Peyer's patch (tissue), 4 donors: ENCODE results near the gene FGF19. TPM values are rescaled to one million over a fixed set of nuclear protein-coding genes. Genes with fewer than 3 reads are reported as not detected.

Experiments
- DNase-seq, 3 donors: peaks; one replicate each; pipeline ENCODE4 v3.0.0-alpha.2; 2017 to 2019
- H3K27ac ChIP-seq, 4 donors: fragments of 200-600 bp; sonication (generic); one replicate each; pipeline ENCODE4 v1.5.1; 2016 to 2019
- H3K27me3 ChIP-seq, 2 donors: fragments of 200-600 bp; sonication (generic); one replicate each; pipeline ENCODE4 v1.5.1; 2019
- H3K36me3 ChIP-seq, 3 donors: fragments of 200-600 bp; sonication (generic); one replicate each; pipeline ENCODE4 v1.5.1; 2016 to 2019
- H3K4me1 ChIP-seq, 4 donors: fragments of 200-600 bp; sonication (generic); one replicate each; pipeline ENCODE4 v1.5.1; 2016 to 2019
- H3K4me3 ChIP-seq, 4 donors: fragments of 200-600 bp; sonication (generic); 1 replicate in 3 of 4; 2 replicates in 1 of 4; pipeline ENCODE4 v1.5.1; 2016 to 2019; ENCODE audit warnings: mild to moderate bottlenecking in 1 of 4
- H3K9me3 ChIP-seq, 4 donors: fragments of 200-600 bp; sonication (generic); one replicate each; pipeline ENCODE4 v1.5.1; 2016 to 2019; ENCODE audit warnings: mild to moderate bottlenecking in 1 of 4
- POLR2A ChIP-seq, 2 donors: fragments of 450-650 bp; IDR thresholded peaks; one replicate each; pipeline ENCODE4 v1.5.1; 2017; ENCODE audit warnings: antibody characterized with exemption in 2 of 2, mild to moderate bottlenecking in 2 of 2, moderate library complexity in 2 of 2
- total RNA-seq, 4 donors: library from RNA; depleted of rRNA; stranded (reverse); fragments of >200 nt; gene quantifications; one replicate each; pipeline ENCODE4 v1.1.0, GENCODE V29; 2016
- TF ChIP-seq, protein P1 (sequence below), 6 experiments: fragments of 450-650 bp in 4 of 6; fragments of 200-600 bp in 2 of 6; sonication (generic) in 1 of 6; IDR thresholded peaks; one replicate each; pipeline ENCODE4 v1.5.1; 2017 to 2019; ENCODE audit warnings: antibody characterized with exemption in 6 of 6, mild to moderate bottlenecking in 3 of 6, moderate library complexity in 1 of 6

Gene FGF19, protein sequence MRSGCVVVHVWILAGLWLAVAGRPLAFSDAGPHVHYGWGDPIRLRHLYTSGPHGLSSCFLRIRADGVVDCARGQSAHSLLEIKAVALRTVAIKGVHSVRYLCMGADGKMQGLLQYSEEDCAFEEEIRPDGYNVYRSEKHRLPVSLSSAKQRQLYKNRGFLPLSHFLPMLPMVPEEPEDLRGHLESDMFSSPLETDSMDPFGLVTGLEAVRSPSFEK
- total RNA-seq = 1 to 10 TPM in 2 of 4 donors, not detected in 2; 3.2 to 4.9 TPM

DNA sequence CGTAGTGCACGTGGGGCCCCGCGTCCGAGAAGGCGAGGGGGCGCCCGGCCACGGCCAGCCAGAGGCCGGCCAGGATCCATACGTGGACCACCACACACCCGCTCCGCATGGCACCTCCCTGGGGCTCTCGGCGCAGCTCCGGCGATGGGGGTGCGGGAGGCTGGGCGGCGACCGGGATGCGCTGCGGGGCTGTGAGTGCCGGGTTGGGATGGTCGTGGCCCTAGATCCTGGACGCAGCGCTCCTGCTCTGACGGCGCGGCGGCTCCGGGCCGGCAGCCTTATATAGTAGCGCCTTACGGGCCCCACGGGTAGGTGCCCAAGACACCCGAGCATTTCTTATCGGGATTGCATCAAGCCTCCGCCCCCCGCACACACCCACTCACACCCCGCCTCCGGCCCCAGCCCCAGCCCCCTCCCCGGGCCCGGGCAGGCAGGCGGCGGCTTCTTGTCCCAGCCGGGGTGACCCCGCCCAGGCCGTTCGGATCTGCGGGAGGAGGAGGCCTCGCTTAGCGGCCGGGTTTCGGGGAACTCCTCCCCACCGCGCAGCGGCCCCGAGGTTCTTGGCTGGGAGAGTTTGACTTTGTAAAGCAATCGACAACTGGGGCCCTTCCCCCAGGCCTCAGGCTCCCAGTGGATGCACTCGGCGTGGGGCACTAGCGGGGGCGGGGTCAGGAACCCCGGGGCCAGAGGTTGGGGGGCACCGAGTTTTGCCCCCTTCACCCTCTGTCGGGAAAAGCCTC, at the start of gene FGF19:
TSS of gene FGF19 (minus strand) at position 255 of the 740 bp plus-strand sequence. CDS start at position 109, 146 bp downstream.
- Histone ChIP-seq H3K27me3 (peaks cover 0 to 27% of the 10 kb centered on the region in 2 donors), H3K36me3 (no peaks in the 10 kb centered on the region), H3K9me3 (no peaks in the 10 kb centered on the region), H3K27ac (no peak within 1 kb of the TSS), H3K4me3 (peak within 1 kb of the TSS in 2 of 4 donors; percentile 18 to 47), H3K4me1 (peaks cover 0 to 69% (median 5%) of the 10 kb centered on the region in 4 donors)
- TF ChIP-seq, protein P1, sequence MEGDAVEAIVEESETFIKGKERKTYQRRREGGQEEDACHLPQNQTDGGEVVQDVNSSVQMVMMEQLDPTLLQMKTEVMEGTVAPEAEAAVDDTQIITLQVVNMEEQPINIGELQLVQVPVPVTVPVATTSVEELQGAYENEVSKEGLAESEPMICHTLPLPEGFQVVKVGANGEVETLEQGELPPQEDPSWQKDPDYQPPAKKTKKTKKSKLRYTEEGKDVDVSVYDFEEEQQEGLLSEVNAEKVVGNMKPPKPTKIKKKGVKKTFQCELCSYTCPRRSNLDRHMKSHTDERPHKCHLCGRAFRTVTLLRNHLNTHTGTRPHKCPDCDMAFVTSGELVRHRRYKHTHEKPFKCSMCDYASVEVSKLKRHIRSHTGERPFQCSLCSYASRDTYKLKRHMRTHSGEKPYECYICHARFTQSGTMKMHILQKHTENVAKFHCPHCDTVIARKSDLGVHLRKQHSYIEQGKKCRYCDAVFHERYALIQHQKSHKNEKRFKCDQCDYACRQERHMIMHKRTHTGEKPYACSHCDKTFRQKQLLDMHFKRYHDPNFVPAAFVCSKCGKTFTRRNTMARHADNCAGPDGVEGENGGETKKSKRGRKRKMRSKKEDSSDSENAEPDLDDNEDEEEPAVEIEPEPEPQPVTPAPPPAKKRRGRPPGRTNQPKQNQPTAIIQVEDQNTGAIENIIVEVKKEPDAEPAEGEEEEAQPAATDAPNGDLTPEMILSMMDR (IDR thresholded peaks at IDR 0.05) = no peak
- peak in 1 of 2 donors; percentile 30 for TF ChIP-seq POLR2A (IDR thresholded peaks at IDR 0.05)
- DNase-seq = peak in 1 of 3 donors; percentile 78

DNA sequence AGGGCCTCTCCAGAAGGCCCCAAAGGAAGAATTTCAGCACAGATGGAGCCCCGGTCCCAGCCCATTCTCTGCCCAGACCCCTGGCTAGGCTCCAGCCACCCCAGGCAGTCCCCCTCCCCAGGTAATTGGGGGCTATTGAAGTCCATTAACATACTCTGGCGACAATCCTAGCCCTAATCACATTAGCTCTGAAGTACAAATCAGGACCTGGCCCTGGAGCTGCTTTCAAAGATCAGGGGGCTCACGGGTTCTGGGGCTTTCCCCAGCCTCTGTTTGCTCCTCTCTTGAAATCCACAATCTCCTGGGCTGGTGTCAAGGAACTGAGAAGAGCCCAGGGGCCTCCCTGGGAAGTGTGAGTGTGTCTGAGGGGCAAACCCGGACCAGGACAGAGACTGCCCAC, 49.1 kb upstream of the FGF19 start:
- H3K27ac ChIP-seq = no peak overlapping the region
- TF ChIP-seq, protein P1 (IDR thresholded peaks at IDR 0.05) = no peak
- TF ChIP-seq POLR2A (IDR thresholded peaks at IDR 0.05) = no peak
- no peak overlapping the region for H3K4me3 ChIP-seq
- no peaks in the 10 kb centered on the region for H3K9me3 ChIP-seq
- no peak for DNase-seq
- no peaks in the 10 kb centered on the region for H3K27me3 ChIP-seq
- no peaks in the 10 kb centered on the region for H3K4me1 ChIP-seq
- H3K36me3 ChIP-seq = no peaks in the 10 kb centered on the region

DNA sequence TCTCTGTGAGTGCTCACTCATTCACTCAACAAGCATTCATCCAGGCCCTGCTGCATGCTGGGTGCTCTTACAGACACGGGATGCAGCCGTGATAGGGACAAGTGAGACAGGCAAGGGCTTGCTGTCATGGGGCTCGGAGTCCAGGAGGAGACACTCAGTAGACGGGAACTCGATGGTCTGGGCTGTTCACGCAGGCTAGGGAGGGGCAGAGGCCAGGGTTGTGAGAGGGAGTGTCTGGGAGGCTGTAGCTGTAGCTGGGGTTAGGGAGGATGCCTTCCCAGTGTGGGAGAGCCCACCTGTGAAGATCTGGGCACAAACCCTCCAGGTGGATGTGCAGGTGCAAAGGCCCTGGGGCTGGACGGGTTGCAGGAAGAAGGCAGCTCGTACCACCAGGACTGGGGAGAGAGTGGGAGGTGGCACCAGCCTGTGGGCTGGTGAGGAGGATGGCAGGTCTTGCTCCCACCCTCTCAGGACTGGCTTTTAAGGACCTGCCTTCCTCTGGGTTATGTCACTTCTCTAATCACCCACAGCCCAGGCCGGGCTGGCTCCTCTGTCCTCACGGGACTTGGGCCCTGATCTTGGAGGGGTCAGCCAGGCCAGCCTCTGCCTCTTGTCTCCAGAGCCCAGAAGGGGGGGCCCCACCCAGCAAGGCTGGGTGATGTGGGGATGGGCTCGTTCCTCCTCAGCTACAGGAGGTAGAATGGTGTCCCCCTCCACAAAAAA, 47.2 kb upstream of the FGF19 start:
- H3K4me1 ChIP-seq = no peaks in the 10 kb centered on the region
- H3K27ac ChIP-seq = no peak overlapping the region
- no peaks in the 10 kb centered on the region for H3K9me3 ChIP-seq
- no peak for TF ChIP-seq POLR2A (IDR thresholded peaks at IDR 0.05)
- TF ChIP-seq, protein P1 (IDR thresholded peaks at IDR 0.05) = no peak
- H3K4me3 ChIP-seq = no peak overlapping the region
- no peaks in the 10 kb centered on the region for H3K27me3 ChIP-seq
- H3K36me3 ChIP-seq = no peaks in the 10 kb centered on the region
- DNase-seq = no peak

DNA sequence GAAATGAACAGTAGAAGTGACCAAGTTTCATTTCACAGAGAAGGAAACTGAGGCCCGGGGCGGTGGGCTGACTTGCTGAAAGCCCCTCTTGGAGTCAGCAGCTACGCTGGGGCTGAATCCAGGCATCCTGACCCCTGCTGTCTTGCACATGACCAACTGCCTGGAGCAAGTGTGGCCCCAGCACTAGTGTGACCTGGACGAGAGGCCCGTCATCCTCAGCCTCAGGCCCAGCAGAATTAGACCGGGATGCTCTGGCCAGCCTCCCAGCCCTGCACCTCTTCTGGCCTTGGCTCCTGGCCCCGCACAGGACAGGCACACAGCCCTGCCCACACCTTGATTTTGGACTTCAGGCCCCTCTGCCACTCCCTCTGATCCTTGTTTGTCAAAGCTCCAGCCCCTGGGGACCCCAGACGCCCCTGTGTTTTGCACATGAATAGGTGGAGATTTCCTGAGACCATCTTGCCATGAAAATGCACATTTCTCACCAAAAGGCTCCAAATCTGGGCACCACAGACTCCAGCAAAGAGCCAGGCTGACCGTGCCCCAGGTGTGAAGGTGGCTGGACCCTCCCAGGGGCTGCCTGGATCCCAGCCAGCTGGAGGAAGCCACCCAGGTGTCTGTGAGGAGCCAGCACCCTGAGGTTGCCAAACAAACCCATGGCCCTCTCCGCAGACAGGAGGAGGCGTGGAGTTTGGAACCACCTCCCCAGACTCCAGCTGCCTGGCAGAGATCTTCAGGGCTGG, 46.5 kb upstream of the FGF19 start:
- no peaks in the 10 kb centered on the region for H3K9me3 ChIP-seq
- H3K36me3 ChIP-seq = no peaks in the 10 kb centered on the region
- no peak overlapping the region for H3K4me3 ChIP-seq
- H3K27me3 ChIP-seq = no peaks in the 10 kb centered on the region
- DNase-seq = no peak
- no peak for TF ChIP-seq POLR2A (IDR thresholded peaks at IDR 0.05)
- H3K27ac ChIP-seq = no peak overlapping the region
- H3K4me1 ChIP-seq = no peaks in the 10 kb centered on the region

DNA sequence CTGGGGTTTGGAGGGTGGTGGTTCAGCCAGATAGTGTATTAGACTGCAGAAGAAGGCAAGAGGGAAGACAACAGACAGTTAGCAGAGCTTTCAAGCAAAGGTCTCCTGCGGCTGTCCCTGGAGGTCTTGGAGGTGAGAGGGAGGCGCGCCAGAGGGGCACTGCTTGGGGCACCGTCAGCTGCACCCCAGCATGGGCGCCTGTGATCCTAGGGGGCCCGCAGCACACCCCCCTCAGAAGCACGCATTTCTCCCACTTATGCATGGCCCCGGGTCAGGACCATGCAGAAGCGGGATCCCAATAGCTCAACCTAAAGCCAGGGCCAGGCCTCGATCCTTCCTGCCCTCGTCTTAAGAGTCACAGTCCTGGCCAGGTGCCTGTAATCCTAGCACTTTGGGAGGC, 44.8 kb upstream of the FGF19 start:
- no peak overlapping the region for H3K27ac ChIP-seq
- no peaks in the 10 kb centered on the region for H3K4me1 ChIP-seq
- H3K27me3 ChIP-seq = no peaks in the 10 kb centered on the region
- TF ChIP-seq, protein P1 (IDR thresholded peaks at IDR 0.05) = no peak
- TF ChIP-seq POLR2A (IDR thresholded peaks at IDR 0.05) = no peak
- no peaks in the 10 kb centered on the region for H3K36me3 ChIP-seq
- no peak overlapping the region for H3K4me3 ChIP-seq
- H3K9me3 ChIP-seq = no peaks in the 10 kb centered on the region
- no peak for DNase-seq
